CD4-positive, alpha-beta T cell (primary cell): ENCODE data around the gene TMEM38B. TPM values are rescaled to one million over a fixed set of nuclear protein-coding genes. Genes with fewer than 3 reads are reported as not detected.

ENCODE experiments used
- ATAC-seq: fragments of 200-7000 bp; cut with Tn5 transposase; one replicate; pipeline ENCODE4 v1.10.0; 2022; ENCODE audit warnings: mild to moderate bottlenecking; ENCODE audit not compliant: poor library complexity
- CTCF ChIA-PET: fragments of 350-600 bp; sonication (Branson Sonifier 250); formaldehyde crosslinking; loops from one replicate; lab custom pipeline; 2021; ENCODE audit warnings: antibody characterized with exemption, inconsistent platforms; lab: Charles Lee
- POLR2A ChIA-PET: fragments of 350-600 bp; sonication (Branson Sonifier 250); formaldehyde crosslinking; loops from one replicate; lab custom pipeline; 2021; ENCODE audit warnings: antibody characterized with exemption, inconsistent platforms; lab: Charles Lee
- DNase-seq, 14 experiments: peaks; one replicate each; pipeline ENCODE4 v3.0.0-alpha.2; 2013 to 2020; ENCODE audit warnings: mixed read lengths in 2 of 14
- H3K27ac ChIP-seq, 2 donors: one replicate each; pipeline versions ENCODE4 v1.5.1 to v1.7.0; 2013; ENCODE audit warnings: low read length in 2 of 2, low read depth in 1 of 2, mild to moderate bottlenecking in 1 of 2
- H3K27me3 ChIP-seq, 2 experiments: 1 replicate in 1 of 2; 2 replicates in 1 of 2; pipeline versions ENCODE4 v1.6.1 to v1.7.0; 2013; ENCODE audit warnings: low read length in 2 of 2, control low read depth in 1 of 2, mild to moderate bottlenecking in 1 of 2, moderate library complexity in 1 of 2; ENCODE audit not compliant: insufficient read depth in 2 of 2, control insufficient read depth in 1 of 2
- H3K36me3 ChIP-seq: one replicate; pipeline ENCODE4 v1.6.1; 2013; ENCODE audit warnings: low read length, control low read depth; ENCODE audit not compliant: insufficient read depth
- H3K4me1 ChIP-seq: one replicate; pipeline ENCODE4 v1.6.1; 2013; ENCODE audit warnings: low read length, control low read depth; ENCODE audit not compliant: insufficient read depth
- H3K4me3 ChIP-seq: one replicate; pipeline ENCODE4 v1.5.1; 2013; ENCODE audit warnings: mild to moderate bottlenecking, low read length, moderate library complexity
- H3K9me3 ChIP-seq, 2 experiments: 1 replicate in 1 of 2; 2 replicates in 1 of 2; pipeline versions ENCODE4 v1.6.1 to v1.7.0; 2013; ENCODE audit warnings: low read length in 2 of 2, mild to moderate bottlenecking in 2 of 2, control low read depth in 1 of 2, moderate library complexity in 1 of 2; ENCODE audit not compliant: control insufficient read depth in 1 of 2, insufficient read depth in 1 of 2
- H3K27ac Mint-ChIP-seq: one replicate; pipeline ENCODE4 v1.8.0; 2020; ENCODE audit warnings: mixed read lengths
- H3K27me3 Mint-ChIP-seq: one replicate; pipeline ENCODE4 v1.8.0; 2021; ENCODE audit warnings: mixed read lengths
- H3K36me3 Mint-ChIP-seq: one replicate; pipeline ENCODE4 v1.8.0; 2021; ENCODE audit warnings: low read depth, mixed read lengths
- H3K4me1 Mint-ChIP-seq: one replicate; pipeline ENCODE4 v1.8.0; 2021; ENCODE audit warnings: low read depth, mixed read lengths
- H3K4me3 Mint-ChIP-seq: one replicate; pipeline ENCODE4 v1.8.0; 2020; ENCODE audit warnings: mild to moderate bottlenecking, mixed read lengths
- H3K9me3 Mint-ChIP-seq: one replicate; pipeline ENCODE4 v1.8.0; 2020; ENCODE audit warnings: mixed read lengths
- CTCF ChIP-seq: fragments of 200-600 bp; IDR thresholded peaks from one replicate; pipeline ENCODE4 v1.8.0; 2022; ENCODE audit warnings: antibody characterized with exemption, mild to moderate bottlenecking
- intact Hi-C, 2 experiments: fragments of 100-400 bp; cut with DNase I in 1 of 2; cut with micrococcal nuclease in 1 of 2; formaldehyde crosslinking; loops; one replicate each; pipeline versions ENCODE4 v1.15.1 to v1.9.0; 2023 to 2025; cut with DNase I, micrococcal nuclease
- total RNA-seq, 174 experiments: library from RNA in 2 of 174; stranded (reverse) in 2 of 174; gene quantifications; one replicate each; pipeline ENCODE4 v1.2.3 and lab custom pipeline; 2021 to 2026

TMEM38B gene
- total RNA-seq, 2 experiments from 2014 or later = 12.9 to 13.9 TPM

GRCh38 chr9:105712297-105712696 is 18.0 kb downstream of the TMEM38B start:
- H3K4me3 Mint-ChIP-seq = no peak overlapping the region
- CTCF ChIA-PET = interaction anchor here (0.6 kb wide), 1 partner anchor 715 kb away, joined by 3 read pairs; no protein-coding TSS in a partner anchor
- no peak overlapping the region for H3K4me3 ChIP-seq

GRCh38 chr9:105712773-105713172 is 18.4 kb downstream of the TMEM38B start:
- Histone ChIP-seq H3K4me1 (no peaks in the 10 kb centered on the region), H3K9me3 (no peaks in the 10 kb centered on the region), H3K36me3 (peaks cover 4% of the 10 kb centered on the region), H3K4me3 (no peak overlapping the region), H3K27me3 (no peaks in the 10 kb centered on the region), H3K27ac (no peak overlapping the region)
- H3K36me3 Mint-ChIP-seq = peaks cover 18% of the 10 kb centered on the region
- CTCF ChIA-PET = interaction anchor here (0.6 kb wide), 1 partner anchor 715 kb away, joined by 3 read pairs; no protein-coding TSS in a partner anchor
- peaks cover 11% of the 10 kb centered on the region for H3K4me1 Mint-ChIP-seq
- H3K4me3 Mint-ChIP-seq = no peak overlapping the region
- H3K27me3 Mint-ChIP-seq = no peaks in the 10 kb centered on the region
- TF ChIP-seq CTCF = no peak
- ATAC-seq = no peak
- POLR2A ChIA-PET = interaction anchor here (0.6 kb wide), 1 partner anchor 14 kb away, joined by 3 read pairs; no protein-coding TSS in a partner anchor
- DNase-seq = no peak
- H3K27ac Mint-ChIP-seq = no peak overlapping the region
- intact Hi-C loops = loop anchor here in 1 of 2 experiments (2.0 kb wide), 1 partner anchor 42 kb away; no protein-coding TSS in a partner anchor
- H3K9me3 Mint-ChIP-seq = no peaks in the 10 kb centered on the region

More at GRCh38 chr9:105712297-105712696, 18.0 kb downstream of the TMEM38B start:
- intact Hi-C loops = loop anchor here in 1 of 2 experiments (2.0 kb wide), 1 partner anchor 41 kb away; no protein-coding TSS in a partner anchor
- H3K9me3 Mint-ChIP-seq = no peaks in the 10 kb centered on the region
- H3K27me3 Mint-ChIP-seq = no peaks in the 10 kb centered on the region
- POLR2A ChIA-PET = interaction anchor here (0.6 kb wide), 1 partner anchor 14 kb away, joined by 3 read pairs; no protein-coding TSS in a partner anchor
- Histone ChIP-seq H3K27me3 (no peaks in the 10 kb centered on the region), H3K36me3 (peaks cover 4% of the 10 kb centered on the region), H3K4me1 (no peaks in the 10 kb centered on the region), H3K9me3 (no peaks in the 10 kb centered on the region), H3K27ac (no peak overlapping the region)
- DNase-seq (no peak), ATAC-seq (no peak)
- peaks cover 18% of the 10 kb centered on the region for H3K36me3 Mint-ChIP-seq
- TF ChIP-seq CTCF = no peak
- no peak overlapping the region for H3K27ac Mint-ChIP-seq
- H3K4me1 Mint-ChIP-seq = peaks cover 15% of the 10 kb centered on the region

GRCh38 chr9:105713260-105714019 is 19.1 kb downstream of the TMEM38B start:
- DNase-seq (no peak), ATAC-seq (no peak)
- Histone ChIP-seq H3K9me3 (no peaks in the 10 kb centered on the region), H3K4me1 (no peaks in the 10 kb centered on the region), H3K27me3 (no peaks in the 10 kb centered on the region), H3K4me3 (no peak overlapping the region), H3K27ac (no peak overlapping the region), H3K36me3 (peaks cover 4% of the 10 kb centered on the region)
- POLR2A ChIA-PET = interaction anchor here (1.2 kb wide), 1 partner anchor 19 kb away, joined by 4 read pairs; the partner anchor contains the start of gene TMEM38B
- peaks cover 4% of the 10 kb centered on the region for H3K4me1 Mint-ChIP-seq
- CTCF ChIA-PET = no interaction called here
- H3K9me3 Mint-ChIP-seq = no peaks in the 10 kb centered on the region
- no peaks in the 10 kb centered on the region for H3K27me3 Mint-ChIP-seq
- no peak overlapping the region for H3K4me3 Mint-ChIP-seq
- peaks cover 18% of the 10 kb centered on the region for H3K36me3 Mint-ChIP-seq
- TF ChIP-seq CTCF = no peak
- intact Hi-C loops = loop anchor here in 1 of 2 experiments (2.0 kb wide), 1 partner anchor 43 kb away; no protein-coding TSS in a partner anchor
- H3K27ac Mint-ChIP-seq = no peak overlapping the region
